ENCODE data around the gene APOH.

DNA sequence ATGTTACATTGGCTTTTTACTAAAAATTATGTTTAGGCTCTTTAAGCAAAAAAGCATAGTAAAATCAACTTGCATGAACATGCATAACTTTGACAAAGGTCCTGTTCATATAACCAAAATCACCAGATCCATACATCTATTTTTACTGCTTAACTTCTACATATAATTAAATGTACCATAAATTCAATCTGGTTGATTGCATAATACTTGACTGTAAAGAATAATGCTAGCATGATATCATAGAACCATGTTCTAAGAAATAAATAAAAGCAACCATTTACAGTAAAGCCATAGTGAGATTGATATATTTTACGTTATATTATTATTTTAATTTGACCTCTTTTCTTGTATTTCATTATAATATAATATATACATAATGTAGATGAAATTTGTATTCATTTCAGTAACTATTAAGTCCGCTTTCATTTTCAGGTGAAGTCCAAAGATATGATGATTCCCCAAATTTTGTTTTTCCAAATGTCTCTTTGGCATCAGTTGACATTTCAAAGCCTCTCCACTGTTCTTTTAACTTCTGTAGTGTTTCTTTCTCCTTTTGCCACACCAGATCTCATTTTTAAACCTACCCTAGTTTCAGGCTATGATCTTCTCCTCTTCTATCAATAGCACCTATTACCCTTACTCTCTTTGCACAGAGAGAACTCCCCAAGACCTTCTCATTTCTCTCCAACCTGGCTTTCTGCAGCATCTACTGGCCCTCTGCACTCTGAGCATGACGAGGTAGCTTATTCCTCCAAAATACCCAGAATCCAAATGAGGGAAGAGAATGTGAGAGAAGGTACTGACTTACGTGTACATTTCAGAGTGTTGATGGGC lies 1.8 kb downstream of the APOH start:
- TF ChIP-seq POLR2A (IDR thresholded peaks at IDR 0.05), result no peak
- TF ChIP-seq, protein P1, sequence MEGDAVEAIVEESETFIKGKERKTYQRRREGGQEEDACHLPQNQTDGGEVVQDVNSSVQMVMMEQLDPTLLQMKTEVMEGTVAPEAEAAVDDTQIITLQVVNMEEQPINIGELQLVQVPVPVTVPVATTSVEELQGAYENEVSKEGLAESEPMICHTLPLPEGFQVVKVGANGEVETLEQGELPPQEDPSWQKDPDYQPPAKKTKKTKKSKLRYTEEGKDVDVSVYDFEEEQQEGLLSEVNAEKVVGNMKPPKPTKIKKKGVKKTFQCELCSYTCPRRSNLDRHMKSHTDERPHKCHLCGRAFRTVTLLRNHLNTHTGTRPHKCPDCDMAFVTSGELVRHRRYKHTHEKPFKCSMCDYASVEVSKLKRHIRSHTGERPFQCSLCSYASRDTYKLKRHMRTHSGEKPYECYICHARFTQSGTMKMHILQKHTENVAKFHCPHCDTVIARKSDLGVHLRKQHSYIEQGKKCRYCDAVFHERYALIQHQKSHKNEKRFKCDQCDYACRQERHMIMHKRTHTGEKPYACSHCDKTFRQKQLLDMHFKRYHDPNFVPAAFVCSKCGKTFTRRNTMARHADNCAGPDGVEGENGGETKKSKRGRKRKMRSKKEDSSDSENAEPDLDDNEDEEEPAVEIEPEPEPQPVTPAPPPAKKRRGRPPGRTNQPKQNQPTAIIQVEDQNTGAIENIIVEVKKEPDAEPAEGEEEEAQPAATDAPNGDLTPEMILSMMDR (IDR thresholded peaks at IDR 0.05), result no peak
